PC-9 (cell line): ENCODE data around the gene GFAP.

ENCODE experiments used
- EZH2 ChIP-seq: fragments of 200-600 bp; sonication (generic); IDR thresholded peaks from 2 replicates; pipeline ENCODE4 v1.8.0; 2017; ENCODE audit warnings: antibody characterized with exemption, low read depth
- TF ChIP-seq, protein P1 (sequence below): fragments of 200-600 bp; sonication (generic); conservative IDR thresholded peaks from 2 replicates; pipeline ENCODE4 v1.6.1; 2017; ENCODE audit warnings: mixed run types, antibody characterized with exemption, mild to moderate bottlenecking, moderate library complexity

DNA sequence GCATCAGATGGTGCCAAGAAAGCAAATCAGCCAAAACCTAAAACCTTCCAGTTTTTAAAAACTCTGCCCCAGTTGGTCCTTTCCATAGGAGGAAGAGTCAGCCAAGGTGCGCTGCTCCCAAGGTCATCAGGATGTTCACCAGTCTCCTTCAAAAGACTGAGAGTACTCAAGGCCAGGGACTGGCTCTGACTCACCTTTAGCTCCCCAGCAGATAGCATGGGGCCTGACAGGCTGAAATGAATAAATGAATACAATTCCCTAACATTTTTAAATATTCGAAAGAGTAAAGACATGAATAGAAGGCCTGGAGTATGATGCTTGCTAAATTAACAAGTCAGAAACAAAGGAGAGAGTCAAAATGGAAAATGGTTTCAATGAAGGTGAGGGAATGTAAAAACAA is 35.2 kb downstream of the GFAP start:
- TF ChIP-seq, protein P1, sequence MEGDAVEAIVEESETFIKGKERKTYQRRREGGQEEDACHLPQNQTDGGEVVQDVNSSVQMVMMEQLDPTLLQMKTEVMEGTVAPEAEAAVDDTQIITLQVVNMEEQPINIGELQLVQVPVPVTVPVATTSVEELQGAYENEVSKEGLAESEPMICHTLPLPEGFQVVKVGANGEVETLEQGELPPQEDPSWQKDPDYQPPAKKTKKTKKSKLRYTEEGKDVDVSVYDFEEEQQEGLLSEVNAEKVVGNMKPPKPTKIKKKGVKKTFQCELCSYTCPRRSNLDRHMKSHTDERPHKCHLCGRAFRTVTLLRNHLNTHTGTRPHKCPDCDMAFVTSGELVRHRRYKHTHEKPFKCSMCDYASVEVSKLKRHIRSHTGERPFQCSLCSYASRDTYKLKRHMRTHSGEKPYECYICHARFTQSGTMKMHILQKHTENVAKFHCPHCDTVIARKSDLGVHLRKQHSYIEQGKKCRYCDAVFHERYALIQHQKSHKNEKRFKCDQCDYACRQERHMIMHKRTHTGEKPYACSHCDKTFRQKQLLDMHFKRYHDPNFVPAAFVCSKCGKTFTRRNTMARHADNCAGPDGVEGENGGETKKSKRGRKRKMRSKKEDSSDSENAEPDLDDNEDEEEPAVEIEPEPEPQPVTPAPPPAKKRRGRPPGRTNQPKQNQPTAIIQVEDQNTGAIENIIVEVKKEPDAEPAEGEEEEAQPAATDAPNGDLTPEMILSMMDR, result no peak
- no peak for TF ChIP-seq EZH2
